MM.1S (cell line): ENCODE measurements around the gene CDPF1.
"Not testable (repeated sequence)": the region's sequence is repeated elsewhere in the genome, so short reads cannot be mapped to it uniquely, and the experiment has no call there.

Source experiments
- EZH2phosphoT487 ChIP-seq: fragments of 300-600 bp; sonication (generic); IDR thresholded peaks from 2 replicates; pipeline ENCODE4 v1.6.1; 2018; ENCODE audit warnings: antibody characterized with exemption, low read length
- TF ChIP-seq, protein P1 (sequence below): fragments of 300-600 bp; sonication (generic); IDR thresholded peaks from 2 replicates; pipeline ENCODE4 v1.5.1; 2016; ENCODE audit warnings: antibody characterized with exemption, low read length, mixed read lengths

DNA sequence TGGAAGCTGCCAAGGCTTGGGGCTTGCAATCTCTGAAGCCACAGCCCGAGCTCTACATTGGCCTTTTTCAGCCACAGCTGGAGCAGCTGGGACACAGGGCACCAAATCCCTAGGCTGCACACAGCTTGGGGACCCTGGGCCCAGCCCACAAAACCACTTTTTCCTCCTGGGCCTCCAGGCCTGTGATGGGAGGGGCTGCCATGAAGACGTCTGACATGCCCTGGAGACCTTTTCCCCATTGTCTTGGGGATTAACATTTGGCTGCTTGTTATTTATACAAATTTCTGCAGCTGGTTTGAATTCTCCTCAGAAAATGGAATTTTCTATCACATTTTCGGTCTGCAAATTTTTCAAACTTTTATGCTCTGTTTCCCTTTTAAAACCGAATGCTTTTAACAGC, 15.5 kb upstream of the CDPF1 start:
- not testable (repeated sequence) for TF ChIP-seq EZH2phosphoT487
- TF ChIP-seq, protein P1, sequence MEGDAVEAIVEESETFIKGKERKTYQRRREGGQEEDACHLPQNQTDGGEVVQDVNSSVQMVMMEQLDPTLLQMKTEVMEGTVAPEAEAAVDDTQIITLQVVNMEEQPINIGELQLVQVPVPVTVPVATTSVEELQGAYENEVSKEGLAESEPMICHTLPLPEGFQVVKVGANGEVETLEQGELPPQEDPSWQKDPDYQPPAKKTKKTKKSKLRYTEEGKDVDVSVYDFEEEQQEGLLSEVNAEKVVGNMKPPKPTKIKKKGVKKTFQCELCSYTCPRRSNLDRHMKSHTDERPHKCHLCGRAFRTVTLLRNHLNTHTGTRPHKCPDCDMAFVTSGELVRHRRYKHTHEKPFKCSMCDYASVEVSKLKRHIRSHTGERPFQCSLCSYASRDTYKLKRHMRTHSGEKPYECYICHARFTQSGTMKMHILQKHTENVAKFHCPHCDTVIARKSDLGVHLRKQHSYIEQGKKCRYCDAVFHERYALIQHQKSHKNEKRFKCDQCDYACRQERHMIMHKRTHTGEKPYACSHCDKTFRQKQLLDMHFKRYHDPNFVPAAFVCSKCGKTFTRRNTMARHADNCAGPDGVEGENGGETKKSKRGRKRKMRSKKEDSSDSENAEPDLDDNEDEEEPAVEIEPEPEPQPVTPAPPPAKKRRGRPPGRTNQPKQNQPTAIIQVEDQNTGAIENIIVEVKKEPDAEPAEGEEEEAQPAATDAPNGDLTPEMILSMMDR: not testable (repeated sequence)
